ENCODE results near the gene TMC1.

- TF ChIP-seq SUZ12 (IDR thresholded peaks at IDR 0.05; ENCODE audit: extremely low read depth, insufficient read depth, insufficient read length) (no peak), YY1 (IDR thresholded peaks at IDR 0.05; ENCODE audit: insufficient read depth, insufficient read length) (no peak), ZNF274 (IDR thresholded peaks at IDR 0.05; ENCODE audit: low read depth, low read length) (no peak)
These were observed 295.3 kb downstream of the TMC1 start for GRCh38 chr9:72816666-72817065.
